ENCODE measurements around the gene C1orf74.
"Not testable (repeated sequence)": the region's sequence is repeated elsewhere in the genome, so short reads cannot be mapped to it uniquely, and the experiment has no call there.

The C1orf74 gene

DNA sequence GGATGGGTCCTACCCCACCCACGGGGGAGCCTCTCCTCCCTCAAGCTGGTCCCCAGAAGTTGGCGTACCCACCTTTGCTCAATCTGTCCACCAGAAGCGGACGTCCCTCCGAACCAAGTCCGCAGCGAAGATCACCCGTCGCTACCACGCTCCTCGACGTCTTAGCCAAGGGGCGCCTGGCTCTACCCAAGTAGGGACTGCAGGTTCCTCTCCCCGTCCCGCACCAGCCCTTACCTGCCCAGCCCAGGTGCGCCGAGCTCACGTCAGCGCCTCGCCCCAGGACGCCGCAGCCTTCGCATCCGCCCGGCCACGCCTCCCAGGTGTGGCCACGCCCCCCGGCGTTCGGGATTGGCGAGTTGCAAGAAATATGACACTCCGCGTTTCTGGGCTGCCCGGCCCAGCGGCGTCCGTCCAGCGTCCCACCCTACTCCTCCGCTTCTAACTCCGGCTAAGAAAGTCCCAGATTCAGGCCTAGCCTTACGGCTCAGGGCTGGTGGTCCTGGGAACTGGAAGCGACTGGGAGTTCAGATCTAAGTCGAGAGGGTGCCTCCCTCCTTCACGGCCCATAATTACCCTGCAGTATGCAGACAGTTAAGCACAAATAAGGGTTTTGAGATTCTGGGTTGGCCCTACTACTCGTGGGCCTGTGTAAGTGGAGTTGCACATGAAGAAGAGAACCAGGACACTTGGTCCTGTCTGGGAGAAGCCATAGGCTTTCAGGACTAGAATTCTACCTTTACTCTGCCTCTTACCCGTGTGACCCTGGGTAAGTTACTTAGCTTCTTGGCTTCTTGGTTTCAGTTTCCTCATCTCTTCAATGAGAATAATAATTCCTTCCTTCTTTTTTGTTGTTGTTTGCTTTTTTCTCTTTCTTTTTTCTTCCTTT, 21.8 kb upstream of the C1orf74 start, which contains the start of gene IRF6:
TSS of gene IRF6 (minus strand) at position 268 of the 886 bp plus-strand sequence. CDS start 4,729 bp downstream, outside the sequence.
- DNase-seq (ENCODE audit: low read depth), result peak; percentile 36

DNA sequence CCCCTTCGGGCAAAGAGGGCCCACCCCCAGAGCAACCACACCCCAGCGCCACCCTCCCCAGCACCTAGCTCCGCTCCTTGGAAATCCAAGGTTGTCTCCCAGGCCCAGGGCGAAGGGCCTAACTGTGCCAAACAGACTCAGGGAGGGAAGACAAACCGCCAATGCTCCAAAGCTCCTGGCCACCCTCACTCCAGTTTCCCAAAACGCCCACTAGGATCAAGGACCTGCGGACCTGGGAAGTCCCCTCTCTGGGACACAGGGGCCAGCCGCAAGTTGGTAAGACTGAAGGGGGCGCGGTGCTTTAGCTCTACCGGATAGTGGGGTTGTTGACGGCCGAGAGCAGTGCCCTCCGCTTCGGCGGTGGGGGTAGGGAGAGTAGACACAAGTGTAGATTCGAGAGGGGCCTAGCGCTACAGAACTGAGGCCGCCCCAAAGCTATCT, 21.0 kb upstream of the C1orf74 start:
- DNase-seq (ENCODE audit: low read depth), result no peak

DNA sequence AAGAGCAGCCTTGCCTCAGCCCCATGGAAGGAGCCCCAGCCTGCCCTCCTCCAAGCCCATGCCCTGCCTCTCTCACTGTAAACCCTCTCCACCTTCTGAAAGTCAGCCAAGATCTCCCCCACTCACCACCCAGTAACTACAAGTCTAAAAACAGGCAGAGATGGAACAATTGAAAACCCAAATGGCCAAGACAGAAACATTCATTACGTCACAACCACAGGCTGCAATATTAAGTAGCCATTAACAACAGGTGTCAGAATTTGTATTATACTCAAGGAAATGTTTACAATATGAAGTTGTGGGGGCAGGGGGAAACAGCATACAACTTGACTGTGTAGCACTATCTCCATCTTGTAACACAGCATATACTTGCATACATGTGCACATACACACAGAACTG, 19.2 kb upstream of the C1orf74 start:
- DNase-seq (ENCODE audit: low read depth), result no peak

DNA sequence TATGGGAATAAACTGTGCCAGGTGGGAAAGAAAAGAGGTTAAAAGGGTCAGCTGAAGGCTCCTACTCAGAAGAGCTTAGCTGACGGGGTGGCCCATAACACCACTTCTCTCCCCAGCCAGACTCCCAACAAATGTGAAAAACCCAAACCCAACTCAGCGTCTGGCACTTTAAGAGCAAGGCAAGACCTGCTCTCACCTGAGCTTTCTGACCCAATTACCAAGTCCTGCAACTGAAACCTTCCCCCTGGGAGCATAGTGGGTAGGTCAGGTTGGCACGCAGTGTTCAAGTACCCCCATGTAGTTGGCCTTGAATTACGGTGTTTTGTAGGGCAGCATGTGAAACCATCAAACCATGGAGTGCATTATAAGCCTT, 18.4 kb upstream of the C1orf74 start:
- no peak for DNase-seq (ENCODE audit: low read depth)

DNA sequence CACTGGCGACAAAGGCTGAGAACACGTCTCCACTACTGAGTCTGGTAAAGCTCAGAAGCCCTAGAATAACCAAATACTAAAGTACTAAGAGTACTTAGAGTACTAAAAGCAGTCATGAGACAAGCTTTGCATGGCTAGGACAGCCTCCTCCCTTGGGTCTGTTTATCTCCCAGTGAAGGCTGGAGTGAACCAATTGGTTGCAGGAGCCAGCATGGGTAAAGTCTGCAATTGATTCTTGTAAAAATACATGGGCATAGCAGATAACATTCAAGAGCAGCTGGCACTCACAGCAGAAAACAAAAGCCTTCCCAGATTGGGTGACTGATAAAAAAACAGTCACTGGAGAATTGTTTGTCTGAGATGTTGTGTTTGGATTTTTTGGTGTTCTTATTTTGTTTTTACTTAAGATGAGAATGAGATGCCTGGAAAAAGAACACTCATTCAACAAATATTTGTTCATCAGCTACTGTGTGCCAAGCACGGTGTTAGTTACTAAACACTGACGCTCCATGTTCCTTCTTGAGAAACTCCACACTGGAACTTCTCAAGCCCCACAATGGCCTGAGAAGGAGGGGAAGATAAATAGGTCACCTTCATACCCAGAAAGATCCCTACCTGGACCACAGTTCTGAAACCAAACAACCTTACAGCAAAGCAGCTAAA, 17.9 kb upstream of the C1orf74 start:
- DNase-seq (ENCODE audit: low read depth), result no peak

DNA sequence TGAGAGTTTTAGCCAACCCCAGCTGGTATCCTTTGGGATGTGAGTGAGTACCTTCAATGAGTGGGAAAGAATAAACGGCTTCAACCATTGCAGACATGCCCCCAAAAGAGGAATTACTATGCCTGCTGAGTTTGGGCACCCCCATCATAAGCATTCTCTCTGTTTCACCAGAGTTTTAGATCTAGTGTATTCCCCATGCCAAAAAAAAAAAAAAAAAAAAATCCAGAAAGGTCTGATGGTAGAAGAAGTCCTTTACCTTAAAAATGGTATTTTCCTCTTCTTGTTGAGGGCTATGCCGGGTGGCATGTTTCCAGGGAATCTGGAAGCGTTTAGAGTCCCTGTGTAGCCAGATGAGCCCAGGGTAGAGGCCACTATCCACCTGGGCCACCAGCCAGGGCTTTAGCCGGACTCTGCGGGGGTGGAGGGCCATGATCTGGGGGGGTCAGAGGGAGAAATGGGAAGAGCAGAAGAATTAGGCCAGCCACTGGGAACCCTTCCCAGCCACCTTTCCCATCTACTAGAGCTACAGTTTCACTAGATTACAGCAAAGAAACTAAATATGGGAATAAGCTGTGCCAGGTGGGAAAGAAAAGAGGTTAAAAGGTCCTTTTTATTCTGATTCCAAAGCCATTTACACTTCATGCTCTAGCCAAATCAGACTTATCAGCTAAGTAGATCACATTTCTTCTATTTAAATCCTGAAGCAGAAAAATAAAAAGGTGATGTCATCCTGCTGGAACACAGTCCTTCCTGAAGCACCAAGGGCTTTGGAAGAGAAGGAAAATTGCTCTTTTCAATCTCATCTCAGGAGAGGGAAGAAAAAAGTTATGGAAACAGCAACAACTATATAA, 16.9 kb upstream of the C1orf74 start:
- no peak for DNase-seq (ENCODE audit: low read depth)

DNA sequence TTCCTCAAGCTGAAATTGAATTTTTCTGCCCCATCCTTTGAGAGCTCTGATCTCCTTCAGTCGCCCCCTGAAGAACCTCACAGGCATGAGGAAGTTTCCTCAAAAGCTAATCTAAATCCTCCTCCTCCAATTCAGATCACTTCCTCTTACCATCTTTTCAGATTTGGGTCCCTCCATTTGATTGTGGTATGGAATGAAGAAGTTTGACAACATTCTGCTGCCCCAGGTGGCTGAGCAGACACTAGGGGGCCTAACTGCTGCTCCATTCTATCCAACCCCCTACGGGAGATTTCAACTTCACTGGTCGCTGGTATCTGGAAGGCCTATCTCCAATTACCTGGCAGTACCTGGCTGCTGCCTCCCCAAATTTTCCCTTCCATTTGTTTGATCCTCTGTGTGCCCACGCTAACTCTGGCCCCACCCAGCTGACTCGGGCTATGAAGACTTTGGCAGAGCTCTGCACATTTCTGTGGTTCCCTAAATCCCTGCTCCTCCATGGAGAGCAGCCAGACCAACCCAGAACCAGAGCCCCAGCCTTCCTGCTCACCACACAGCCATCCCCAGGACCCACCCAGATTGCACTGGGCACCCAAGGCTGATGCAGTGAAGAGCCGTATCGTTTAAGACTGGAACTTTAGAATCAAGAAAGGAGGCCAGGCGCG, 13.8 kb upstream of the C1orf74 start:
- no peak for DNase-seq (ENCODE audit: low read depth)

DNA sequence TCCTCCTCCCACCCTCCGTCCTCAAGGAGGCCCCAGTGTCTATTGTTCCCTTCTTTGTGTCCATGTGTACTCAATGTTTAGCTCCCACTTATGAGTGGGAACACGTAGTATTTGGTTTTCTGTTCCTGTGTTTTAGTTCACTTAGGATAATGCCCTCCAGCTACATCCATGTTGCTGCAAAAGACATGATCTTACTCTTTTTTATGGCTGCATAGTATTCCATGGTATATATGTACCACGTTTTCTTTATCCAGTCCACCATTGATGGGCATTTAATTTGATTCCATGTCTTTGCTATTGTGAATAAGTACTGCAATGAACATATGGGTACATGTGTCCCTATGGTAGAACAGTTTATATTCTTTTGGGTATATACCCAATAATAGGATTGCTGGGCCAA, 9.4 kb upstream of the C1orf74 start:
- DNase-seq (ENCODE audit: low read depth), result not testable (repeated sequence)

DNA sequence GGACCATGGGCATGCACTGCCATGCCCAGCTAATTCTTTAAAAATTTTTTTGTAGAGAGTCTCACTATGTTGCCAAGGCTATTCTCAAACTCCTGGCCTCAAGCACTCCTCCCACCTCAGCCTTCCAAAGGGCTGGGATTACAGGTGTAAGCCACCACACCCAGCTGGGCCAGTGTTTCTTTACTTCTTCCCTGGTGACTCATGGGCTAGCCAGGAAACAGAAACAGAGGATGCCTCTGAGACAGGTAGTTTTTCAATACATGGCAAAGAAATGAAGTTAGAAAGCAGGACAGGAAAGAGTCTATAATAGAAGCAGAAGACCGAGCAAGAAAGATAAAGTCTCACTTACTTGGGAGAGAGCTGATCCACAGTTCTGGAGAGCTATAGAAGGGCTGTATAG, 7.6 kb upstream of the C1orf74 start:
- DNase-seq (ENCODE audit: low read depth), result no peak

DNA sequence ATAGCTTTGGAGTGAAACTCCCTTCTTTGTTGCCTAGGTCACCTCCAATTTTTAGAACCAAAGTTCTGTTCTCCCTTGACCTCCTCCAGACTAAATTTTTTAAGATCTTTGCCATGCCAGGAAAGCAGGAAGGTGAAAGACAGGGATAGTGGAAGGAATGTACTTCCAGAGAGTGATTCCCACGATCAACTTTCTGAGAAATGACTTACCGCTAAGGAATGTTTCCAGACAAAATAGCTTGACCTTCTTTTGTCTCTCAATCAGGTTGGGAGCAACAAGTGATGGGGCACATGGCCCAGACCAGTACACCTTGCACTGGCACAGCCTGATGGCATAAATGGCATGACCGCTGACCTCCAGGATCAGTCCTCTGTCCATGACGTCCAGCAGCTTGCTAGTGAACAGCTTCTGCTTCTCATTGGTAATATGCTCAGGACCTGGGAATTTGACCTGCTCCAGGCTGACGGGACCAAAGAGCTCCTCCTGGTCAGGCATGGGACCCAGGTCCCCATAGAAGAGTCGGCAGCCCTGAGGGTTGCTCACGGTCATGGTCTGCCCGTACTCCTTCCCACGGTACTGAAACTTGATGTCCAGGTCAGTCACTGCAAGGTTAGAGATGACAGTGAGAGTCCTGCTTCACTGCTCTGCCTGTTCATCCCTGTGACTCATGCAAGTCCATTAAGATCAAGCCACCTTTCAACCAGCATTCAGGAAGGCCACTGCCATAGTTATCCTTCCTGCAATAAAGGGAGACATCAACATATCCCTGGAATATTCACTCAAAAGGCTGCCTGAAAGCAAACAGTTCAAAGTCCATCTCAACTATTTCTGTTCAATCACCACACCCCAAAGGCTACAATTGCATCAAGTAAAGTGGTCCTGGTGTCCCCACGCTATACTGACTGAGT, 6.2 kb upstream of the C1orf74 start:
- DNase-seq (ENCODE audit: low read depth), result no peak

DNA sequence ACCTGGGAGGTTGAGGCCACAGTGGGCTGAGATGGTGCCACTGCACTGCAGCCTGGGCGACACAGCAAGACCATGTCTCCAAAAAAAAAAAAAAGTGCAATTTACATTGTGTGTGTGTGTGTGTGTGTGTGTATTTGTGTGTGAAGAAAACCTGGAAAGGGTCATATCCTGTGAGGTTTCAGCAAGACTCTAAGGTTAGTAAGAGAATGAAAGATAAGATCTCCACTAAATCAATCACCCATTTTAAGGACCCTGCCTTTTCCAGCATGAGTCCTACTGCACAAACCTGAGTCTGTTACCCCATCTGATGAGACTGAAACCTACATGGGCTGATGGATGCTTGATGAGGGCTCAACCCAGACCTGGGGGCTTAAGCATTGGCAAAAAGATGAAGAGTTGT, 4.9 kb upstream of the C1orf74 start:
- DNase-seq (ENCODE audit: low read depth), result no peak

DNA sequence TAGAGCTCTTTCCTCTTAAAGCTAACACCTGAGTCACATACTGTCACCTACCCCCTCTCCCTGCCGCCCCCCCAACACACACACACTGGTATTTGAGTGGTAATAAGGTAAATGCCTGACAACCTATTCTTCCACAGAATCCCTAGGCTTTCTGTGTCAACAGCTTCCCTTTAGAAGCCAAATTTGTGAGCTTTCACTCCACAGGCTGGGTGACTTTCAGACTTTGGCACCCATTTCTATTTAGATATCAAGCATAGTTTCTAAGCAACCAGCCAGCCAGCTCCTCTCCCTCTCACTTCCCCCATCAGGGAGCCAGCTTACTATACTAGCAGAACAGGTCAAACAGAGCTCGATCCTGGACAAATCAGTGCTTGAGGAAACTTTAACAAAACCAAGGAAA, 3.2 kb upstream of the C1orf74 start:
- DNase-seq (ENCODE audit: low read depth), result no peak

DNA sequence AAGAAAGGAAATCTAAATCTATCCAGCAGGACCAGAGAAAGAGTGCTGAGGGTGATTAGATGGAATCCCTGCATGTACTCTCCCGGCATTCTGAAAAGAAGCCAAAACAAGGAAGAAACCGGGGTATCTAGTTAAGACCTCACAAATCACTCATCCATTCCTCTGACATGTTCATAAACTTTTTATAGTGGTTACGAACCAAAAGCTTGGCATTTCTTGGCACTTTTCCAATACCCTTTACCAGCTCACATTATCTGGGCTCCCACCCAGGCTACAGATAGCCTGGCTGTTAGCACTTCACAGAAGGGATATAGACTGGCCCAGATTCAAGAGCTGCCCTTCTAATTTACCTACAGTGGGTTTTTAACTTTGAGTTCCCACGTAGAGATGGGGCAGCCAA, 1.8 kb upstream of the C1orf74 start:
- DNase-seq (ENCODE audit: low read depth), result no peak

DNA sequence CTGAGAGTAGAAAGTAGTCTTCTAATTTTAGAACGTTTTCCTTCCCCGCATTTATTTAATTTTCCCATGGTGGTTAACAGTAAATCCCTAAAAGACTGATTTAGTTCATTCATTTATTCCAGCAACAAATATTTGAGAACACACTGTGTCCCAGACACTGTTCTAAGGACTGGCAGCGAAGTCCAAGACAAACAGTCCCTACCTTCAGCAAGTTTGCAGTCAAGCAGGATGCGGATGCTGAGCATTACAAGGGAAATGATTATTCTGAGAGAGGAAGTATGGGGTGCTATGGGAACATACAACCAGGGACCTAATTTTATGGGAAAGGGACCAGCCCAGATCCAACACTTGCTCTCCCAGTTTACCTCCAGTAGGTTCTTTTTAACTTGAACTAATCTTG, 1.2 kb upstream of the C1orf74 start:
- DNase-seq (ENCODE audit: low read depth), result no peak

DNA sequence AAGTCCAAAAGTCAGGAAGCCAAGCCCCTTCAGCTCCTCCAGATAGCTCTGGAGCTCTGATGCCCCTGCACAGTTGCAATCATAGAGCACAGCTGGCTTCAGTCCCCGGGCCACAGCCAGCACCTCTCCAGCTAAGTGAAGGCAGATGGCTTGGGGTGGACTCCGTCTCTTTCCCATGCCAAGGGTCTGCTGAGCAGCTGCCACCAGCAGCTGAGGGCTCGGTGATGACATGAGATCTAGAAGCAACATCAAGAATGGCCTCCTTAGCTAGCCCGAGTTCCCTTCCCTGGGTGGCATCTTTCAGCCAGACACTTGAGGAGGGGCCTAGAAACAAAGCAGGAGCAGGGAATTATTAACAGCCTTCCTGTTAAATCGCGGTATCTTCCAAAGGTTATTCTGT, 973 bp downstream of the C1orf74 start:
- no peak for DNase-seq (ENCODE audit: low read depth)

DNA sequence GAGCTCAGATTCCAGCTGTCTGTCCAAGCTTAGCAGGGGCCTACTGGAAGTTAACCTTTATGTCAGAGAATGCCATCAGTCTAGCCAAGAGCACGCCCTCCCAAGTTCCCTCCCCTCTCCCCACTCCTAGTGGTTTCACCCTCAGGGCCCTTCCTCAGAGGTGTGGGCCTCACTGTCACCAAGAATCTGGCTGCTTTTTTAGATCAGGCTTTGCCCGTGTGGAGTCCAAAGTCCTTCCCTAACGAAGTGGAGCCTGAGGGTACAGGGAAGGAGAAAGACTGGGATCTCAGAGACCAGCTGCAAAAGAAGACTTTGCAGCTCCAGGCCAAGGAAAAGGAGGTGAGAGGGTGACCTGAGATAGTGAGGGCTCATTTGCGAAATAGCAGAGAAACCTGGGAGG, 4.1 kb downstream of the C1orf74 start:
- DNase-seq (ENCODE audit: low read depth), result no peak

DNA sequence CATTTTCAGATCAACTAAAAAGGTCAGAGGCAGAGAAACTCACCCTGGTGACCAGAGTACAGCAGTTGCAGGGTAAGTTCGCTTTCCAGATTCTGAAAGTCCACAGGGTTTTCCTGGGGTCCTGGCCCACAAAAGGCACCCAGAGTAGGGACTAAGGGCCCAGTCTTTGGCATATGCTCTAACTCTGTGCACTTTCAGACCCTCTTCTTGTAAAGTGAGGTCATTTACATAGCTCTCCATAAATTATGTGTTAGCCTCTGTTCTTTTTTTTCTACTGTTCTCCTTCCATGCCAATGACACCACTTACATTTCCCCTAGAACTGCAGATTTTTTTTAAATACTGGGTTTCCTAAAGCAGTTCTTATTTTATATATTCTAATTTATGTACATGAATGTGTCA, 6.3 kb downstream of the C1orf74 start:
- DNase-seq (ENCODE audit: low read depth), result no peak

DNA sequence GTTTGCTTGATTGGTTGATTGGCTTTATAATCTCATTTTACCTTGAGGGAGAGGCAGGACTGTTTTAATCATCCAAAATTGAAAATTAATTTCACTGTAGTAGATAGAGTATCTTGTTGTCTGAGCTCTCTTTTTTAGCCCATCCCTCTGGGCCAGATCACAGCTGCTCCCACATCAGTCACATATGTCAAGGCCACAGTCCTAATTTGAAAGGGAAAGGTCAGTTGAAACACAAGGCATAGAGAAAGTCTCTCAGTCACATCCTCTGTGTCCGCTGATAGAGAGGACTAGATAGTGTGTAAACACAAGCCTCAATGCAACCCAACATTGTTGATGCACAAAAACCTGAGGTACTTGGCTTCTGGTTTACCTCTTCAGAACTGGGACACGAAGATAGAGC, 6.8 kb downstream of the C1orf74 start:
- DNase-seq (ENCODE audit: low read depth), result no peak

DNA sequence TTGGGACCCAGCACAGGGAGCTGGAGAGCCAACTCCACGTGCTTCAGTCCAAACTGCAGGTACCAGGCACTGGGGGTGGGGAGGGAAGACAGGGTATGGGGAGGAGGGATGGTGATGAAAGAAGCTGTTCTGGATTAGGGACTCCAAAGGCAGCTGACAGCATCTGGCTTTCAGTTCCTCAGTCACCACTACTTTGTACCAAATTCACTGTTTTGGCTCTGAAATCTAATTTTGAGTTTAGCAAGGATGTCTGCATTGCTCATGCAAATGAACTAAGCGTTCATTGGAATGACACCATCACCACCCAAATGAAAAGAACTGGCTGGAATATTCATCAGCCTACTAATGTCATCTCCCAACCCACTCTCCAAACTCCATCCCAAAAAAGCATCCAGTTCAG, 8.7 kb downstream of the C1orf74 start:
- DNase-seq (ENCODE audit: low read depth), result no peak

DNA sequence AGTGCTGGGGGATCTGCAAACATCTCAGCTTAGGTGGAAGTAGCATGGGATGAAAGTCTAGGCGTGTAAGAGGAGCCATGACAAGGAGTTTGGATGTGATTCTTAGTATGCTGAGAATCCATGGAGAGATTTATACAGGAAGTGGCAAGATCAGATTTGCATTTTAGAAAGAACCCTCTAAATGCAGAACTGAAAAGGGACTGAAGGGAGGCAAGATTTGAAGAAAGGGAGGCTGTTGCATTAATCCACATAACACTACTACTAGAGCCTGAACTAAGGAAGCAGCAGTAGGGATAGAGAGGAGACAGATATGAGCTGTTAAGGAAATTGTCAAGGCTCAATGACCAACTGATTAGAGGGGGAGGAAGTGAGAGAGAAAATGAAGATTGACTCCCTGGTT, 9.8 kb downstream of the C1orf74 start:
- no peak for DNase-seq (ENCODE audit: low read depth)

DNA sequence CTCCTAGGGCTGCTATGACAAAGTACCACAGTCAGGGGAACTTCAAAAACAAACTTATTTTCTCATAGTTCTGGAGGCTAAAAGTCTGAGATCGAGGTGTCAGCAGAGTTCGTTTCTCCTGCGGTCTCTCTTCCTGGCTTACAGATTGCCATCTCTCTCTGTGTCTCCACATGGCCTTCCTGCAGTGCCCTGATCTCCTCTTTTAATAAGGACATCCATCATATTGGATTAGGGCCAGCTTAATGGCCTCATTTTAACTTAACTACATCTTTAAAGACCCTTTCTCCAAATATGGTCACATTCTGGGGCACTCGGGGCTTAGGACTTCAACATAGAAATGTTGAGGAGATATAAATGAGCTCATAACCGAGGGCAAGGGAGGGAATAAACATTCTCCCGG, 12.2 kb downstream of the C1orf74 start:
- DNase-seq (ENCODE audit: low read depth), result no peak
